SW 1271 (cell line): Measurements from ENCODE around the gene ARHGDIG.

Experiments
- DNase-seq, 2 experiments: peaks; one replicate each; lab custom pipeline; 2025; lab: John Stamatoyannopoulos, UW

The ARHGDIG gene

GRCh38 chr16:280991-281659, 734 bp downstream of the ARHGDIG start:
- DNase-seq = no peak

- DNase-seq = no peak
Observed at GRCh38 chr16:281660-282255, 1.4 kb downstream of the ARHGDIG start.

GRCh38 chr16:282491-282890, 2.1 kb downstream of the ARHGDIG start:
- no peak for DNase-seq

GRCh38 chr16:283033-283805, 2.8 kb downstream of the ARHGDIG start, which contains the start of gene PDIA2:
TSS of gene PDIA2 (plus strand) at chr16:283164. CDS start at chr16:283170, 6 bp downstream.
- no peak for DNase-seq

GRCh38 chr16:284204-285120, 4.1 kb downstream of the ARHGDIG start:
- no peak for DNase-seq

- no peak for DNase-seq
Observed at GRCh38 chr16:285146-286055, 5.0 kb downstream of the ARHGDIG start.

GRCh38 chr16:286491-287297, 6.3 kb downstream of the ARHGDIG start:
- no peak for DNase-seq

GRCh38 chr16:287298-287811, 7.0 kb downstream of the ARHGDIG start:
- DNase-seq = no peak

GRCh38 chr16:287981-288920, 7.9 kb downstream of the ARHGDIG start:
- DNase-seq = no peak

GRCh38 chr16:289395-289997, 9.1 kb downstream of the ARHGDIG start:
- DNase-seq = no peak

GRCh38 chr16:290015-290680, 9.8 kb downstream of the ARHGDIG start:
- DNase-seq = no peak

- no peak for DNase-seq
Observed at GRCh38 chr16:290681-291405, 10.5 kb downstream of the ARHGDIG start.

GRCh38 chr16:291539-291938, 11.1 kb downstream of the ARHGDIG start:
- DNase-seq = no peak

GRCh38 chr16:293043-293775, 12.8 kb downstream of the ARHGDIG start:
- DNase-seq = no peak

GRCh38 chr16:296276-296675, 15.9 kb downstream of the ARHGDIG start:
- no peak for DNase-seq

GRCh38 chr16:296806-297510, 16.6 kb downstream of the ARHGDIG start:
- no peak for DNase-seq
